SU-DHL-6 (cell line): ENCODE results near the gene RNF220.

ENCODE experiments used
- CTCF ChIP-seq: fragments of 200-600 bp; sonication (generic); IDR thresholded peaks from one replicate; pipeline ENCODE4 v1.5.1; 2017; ENCODE audit warnings: antibody characterized with exemption, mild to moderate bottlenecking, low read length, moderate library complexity; ENCODE audit not compliant: insufficient read depth, poor library complexity, severe bottlenecking
- EZH2phosphoT487 ChIP-seq: fragments of 200-600 bp; sonication (generic), shearing (Covaris generic); conservative IDR thresholded peaks from 2 replicates; pipeline ENCODE4 v1.6.1; 2018; ENCODE audit warnings: mild to moderate bottlenecking, antibody characterized with exemption, low read length, moderate library complexity, mixed read lengths

- TF ChIP-seq CTCF, result no peak
- TF ChIP-seq EZH2phosphoT487, result no peak
These were observed 71.8 kb downstream of the RNF220 start for GRCh38 chr1:44476891-44477290.
